WTC11 (cell line): Measurements from ENCODE around the gene NCKAP5. TPM values are rescaled to one million over a fixed set of nuclear protein-coding genes. Genes with fewer than 3 reads are reported as not detected.

Source experiments
- ATAC-seq: fragments of 200-7000 bp; cut with Tn5 transposase; 2 replicates; pipeline ENCODE4 v1.10.0; 2021; ENCODE audit warnings: mild to moderate bottlenecking, moderate library complexity
- CTCF ChIA-PET: fragments of 300-600 bp; sonication (Branson Sonifier 250); formaldehyde crosslinking; loops from one replicate; lab custom pipeline; 2021; ENCODE audit warnings: antibody characterized with exemption; lab: Charles Lee
- POLR2A ChIA-PET: fragments of 350-600 bp; sonication (Branson Sonifier 250); formaldehyde crosslinking; loops from one replicate; lab custom pipeline; 2021; ENCODE audit warnings: antibody characterized with exemption; lab: Charles Lee
- DNase-seq: peaks from one replicate; pipeline ENCODE4 v3.0.0; 2021; ENCODE audit warnings: low spot score
- H3K27ac Mint-ChIP-seq: 2 replicates; pipeline ENCODE4 v1.8.0; 2021; ENCODE audit warnings: mixed read lengths
- H3K27me3 Mint-ChIP-seq: 2 replicates; pipeline ENCODE4 v1.8.0; 2021; ENCODE audit warnings: low read depth, mild to moderate bottlenecking, moderate library complexity, mixed read lengths
- H3K36me3 Mint-ChIP-seq: 2 replicates; pipeline ENCODE4 v1.8.0; 2021; ENCODE audit warnings: mixed read lengths
- H3K4me1 Mint-ChIP-seq: 2 replicates; pipeline ENCODE4 v1.8.0; 2022; ENCODE audit warnings: mixed read lengths
- H3K4me3 Mint-ChIP-seq: 2 replicates; pipeline ENCODE4 v1.8.0; 2021; ENCODE audit warnings: mild to moderate bottlenecking, moderate library complexity, mixed read lengths
- H3K9me3 Mint-ChIP-seq: 2 replicates; pipeline ENCODE4 v1.8.0; 2021; ENCODE audit warnings: mixed read lengths
- CREB1 ChIP-seq: sonication (generic); formaldehyde crosslinking; IDR thresholded peaks from 2 replicates; pipeline ENCODE4 v1.8.0; 2023; ENCODE audit warnings: mild to moderate bottlenecking, missing genetic modification reagents
- CREM ChIP-seq: sonication (generic); formaldehyde crosslinking; IDR thresholded peaks from 2 replicates; pipeline ENCODE4 v1.8.1; 2022; ENCODE audit warnings: mild to moderate bottlenecking, missing genetic modification reagents, moderate library complexity
- ELF4 ChIP-seq: sonication (generic); formaldehyde crosslinking; IDR thresholded peaks from 2 replicates; pipeline ENCODE4 v1.8.1; 2022; ENCODE audit warnings: low read depth, mild to moderate bottlenecking, moderate library complexity, missing genetic modification reagents
- EMX1 ChIP-seq: fragments of 250-450 bp; sonication (Bioruptor Pico); IDR thresholded peaks from 2 replicates; pipeline ENCODE4 v1.8.0; 2021; ENCODE audit warnings: mild to moderate bottlenecking
- FOXP1 ChIP-seq: sonication (generic); formaldehyde crosslinking; IDR thresholded peaks from 2 replicates; pipeline ENCODE4 v1.8.0; 2022; ENCODE audit warnings: missing genetic modification reagents, mild to moderate bottlenecking, moderate library complexity, borderline replicate concordance
- GRHL2 ChIP-seq: fragments of 250-450 bp; sonication (Bioruptor Pico); IDR thresholded peaks from 2 replicates; pipeline ENCODE4 v1.8.0; 2022; ENCODE audit warnings: mild to moderate bottlenecking, moderate library complexity; ENCODE audit not compliant: insufficient replicate concordance, severe bottlenecking
- GTF2I ChIP-seq: fragments of 250-450 bp; sonication (Bioruptor Pico); conservative IDR thresholded peaks from 2 replicates; pipeline ENCODE4 v1.4.0; 2021; ENCODE audit warnings: mild to moderate bottlenecking
- HMGA2 ChIP-seq: fragments of 250-450 bp; sonication (Bioruptor Pico); IDR thresholded peaks from 2 replicates; pipeline ENCODE4 v1.4.0; 2021; ENCODE audit warnings: mild to moderate bottlenecking, moderate library complexity
- JAZF1 ChIP-seq: fragments of 250-450 bp; sonication (Bioruptor Pico); IDR thresholded peaks from 2 replicates; pipeline ENCODE4 v1.9.0; 2021; ENCODE audit warnings: moderate library complexity, mild to moderate bottlenecking, inconsistent platforms
- NFE2L1 ChIP-seq: sonication (generic); formaldehyde crosslinking; IDR thresholded peaks from 2 replicates; pipeline ENCODE4 v1.8.1; 2023; ENCODE audit warnings: missing genetic modification reagents
- NR3C1 ChIP-seq: sonication (generic); formaldehyde crosslinking; conservative IDR thresholded peaks from 2 replicates; pipeline ENCODE4 v1.8.1; 2023; ENCODE audit warnings: low read depth, mild to moderate bottlenecking, missing genetic modification reagents
- RORB ChIP-seq: fragments of 250-450 bp; sonication (Bioruptor Pico); IDR thresholded peaks from 2 replicates; pipeline ENCODE4 v1.9.0; 2021; ENCODE audit warnings: mild to moderate bottlenecking
- SMAD4 ChIP-seq: sonication (generic); formaldehyde crosslinking; IDR thresholded peaks from 2 replicates; pipeline ENCODE4 v1.8.0; 2022; ENCODE audit warnings: mild to moderate bottlenecking, missing genetic modification reagents
- SOX15 ChIP-seq: fragments of 250-450 bp; sonication (Bioruptor Pico); IDR thresholded peaks from 2 replicates; pipeline ENCODE4 v1.9.0; 2021; ENCODE audit warnings: mild to moderate bottlenecking
- SP1 ChIP-seq: sonication (generic); formaldehyde crosslinking; conservative IDR thresholded peaks from 2 replicates; pipeline ENCODE4 v1.8.1; 2022; ENCODE audit warnings: missing genetic modification reagents
- ZNF121 ChIP-seq: sonication (generic); formaldehyde crosslinking; IDR thresholded peaks from 2 replicates; pipeline ENCODE4 v1.8.0; 2023; ENCODE audit warnings: missing genetic modification reagents
- ZNF138 ChIP-seq: sonication (generic); formaldehyde crosslinking; conservative IDR thresholded peaks from 2 replicates; pipeline ENCODE4 v1.8.1; 2022; ENCODE audit warnings: mild to moderate bottlenecking, moderate library complexity, missing genetic modification reagents
- ZNF232 ChIP-seq: sonication (generic); formaldehyde crosslinking; IDR thresholded peaks from 2 replicates; pipeline ENCODE4 v1.8.0; 2022; ENCODE audit warnings: mild to moderate bottlenecking, missing genetic modification reagents
- ZNF317 ChIP-seq: sonication (generic); formaldehyde crosslinking; IDR thresholded peaks from 2 replicates; pipeline ENCODE4 v1.8.1; 2023; ENCODE audit warnings: low read depth, mild to moderate bottlenecking, moderate library complexity, missing genetic modification reagents, borderline replicate concordance
- ZNF416 ChIP-seq: fragments of 250-450 bp; sonication (Bioruptor Pico); IDR thresholded peaks from 2 replicates; pipeline ENCODE4 v1.9.0; 2021; ENCODE audit warnings: mild to moderate bottlenecking, inconsistent platforms
- total RNA-seq: library from RNA; stranded (reverse); gene quantifications from 3 replicates; pipeline ENCODE4 v1.2.3, GENCODE V29; 2021
- TF ChIP-seq, protein P1 (sequence below): fragments of 250-450 bp; sonication (Bioruptor Pico); IDR thresholded peaks from 2 replicates; pipeline ENCODE4 v1.9.0; 2021; ENCODE audit warnings: moderate library complexity, mild to moderate bottlenecking, inconsistent platforms, borderline replicate concordance
- TF ChIP-seq, protein P2 (sequence below): sonication (generic); formaldehyde crosslinking; IDR thresholded peaks from 2 replicates; pipeline ENCODE4 v1.8.0; 2022; ENCODE audit warnings: mild to moderate bottlenecking, missing genetic modification reagents
- TF ChIP-seq, protein P3 (sequence below): sonication (generic); formaldehyde crosslinking; IDR thresholded peaks from 2 replicates; pipeline ENCODE4 v1.8.1; 2023; ENCODE audit warnings: mild to moderate bottlenecking, missing genetic modification reagents, moderate library complexity
- TF ChIP-seq, protein P4 (sequence below): sonication (generic); formaldehyde crosslinking; IDR thresholded peaks from 2 replicates; pipeline ENCODE4 v1.8.1; 2023; ENCODE audit warnings: mild to moderate bottlenecking, moderate library complexity, missing genetic modification reagents
- TF ChIP-seq, protein P5 (sequence below): sonication (generic); formaldehyde crosslinking; IDR thresholded peaks from 2 replicates; pipeline ENCODE4 v1.8.1; 2022; ENCODE audit warnings: mild to moderate bottlenecking, moderate library complexity, missing genetic modification reagents
- TF ChIP-seq, protein P6 (sequence below): sonication (generic); formaldehyde crosslinking; IDR thresholded peaks from 2 replicates; pipeline ENCODE4 v1.8.0; 2023; ENCODE audit warnings: mild to moderate bottlenecking, missing genetic modification reagents
- TF ChIP-seq, protein P7 (sequence below): sonication (generic); formaldehyde crosslinking; IDR thresholded peaks from 2 replicates; pipeline ENCODE4 v1.8.0; 2022; ENCODE audit warnings: mild to moderate bottlenecking, missing genetic modification reagents

The NCKAP5 gene
- total RNA-seq, 1 experiment from 2014 or later, result 0.55 TPM

DNA sequence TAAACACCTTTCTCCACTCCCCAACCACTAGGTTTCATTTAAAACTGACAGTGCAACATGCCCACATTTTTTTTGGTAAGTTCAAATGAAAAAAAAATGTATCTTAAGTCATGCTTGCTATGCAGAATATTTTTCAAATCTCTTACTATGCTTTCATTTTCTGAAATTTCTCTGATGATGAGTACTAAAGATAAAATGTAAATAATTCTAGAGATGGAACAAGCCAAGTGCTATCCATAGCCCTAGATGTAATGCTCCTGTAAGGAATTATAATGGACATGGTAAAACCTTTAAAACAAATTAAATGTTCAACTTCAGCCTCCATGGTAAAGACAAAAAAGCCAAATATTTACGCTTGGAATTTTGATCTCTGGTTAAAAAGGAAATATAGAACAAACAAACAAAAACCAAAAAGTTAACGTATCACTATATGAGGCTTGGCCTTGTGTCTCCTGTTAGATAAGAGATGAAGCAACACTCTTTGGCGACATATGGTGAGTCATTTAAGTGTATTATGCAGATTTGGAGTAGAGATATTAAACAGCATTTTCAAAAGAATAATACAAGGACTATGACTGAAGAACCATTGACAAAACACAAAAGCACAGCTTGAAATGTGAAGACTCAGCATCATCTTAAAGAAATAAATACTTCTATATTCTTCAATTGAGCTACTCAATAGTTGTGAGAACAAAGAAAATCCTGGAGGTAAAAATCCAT is 506.2 kb downstream of the NCKAP5 start (continued):
- TF ChIP-seq, protein P1, sequence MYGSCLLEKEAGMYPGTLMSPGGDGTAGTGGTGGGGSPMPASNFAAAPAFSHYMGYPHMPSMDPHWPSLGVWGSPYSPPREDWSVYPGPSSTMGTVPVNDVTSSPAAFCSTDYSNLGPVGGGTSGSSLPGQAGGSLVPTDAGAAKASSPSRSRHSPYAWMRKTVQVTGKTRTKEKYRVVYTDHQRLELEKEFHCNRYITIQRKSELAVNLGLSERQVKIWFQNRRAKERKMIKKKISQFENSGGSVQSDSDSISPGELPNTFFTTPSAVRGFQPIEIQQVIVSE, result no peak
- TF ChIP-seq CREM (CRISPR knock-in tag) (no peak), EMX1 (CRISPR knock-in tag) (no peak), NR3C1 (CRISPR knock-in tag) (no peak), ZNF317 (CRISPR knock-in tag) (no peak)
- TF ChIP-seq, protein P2, sequence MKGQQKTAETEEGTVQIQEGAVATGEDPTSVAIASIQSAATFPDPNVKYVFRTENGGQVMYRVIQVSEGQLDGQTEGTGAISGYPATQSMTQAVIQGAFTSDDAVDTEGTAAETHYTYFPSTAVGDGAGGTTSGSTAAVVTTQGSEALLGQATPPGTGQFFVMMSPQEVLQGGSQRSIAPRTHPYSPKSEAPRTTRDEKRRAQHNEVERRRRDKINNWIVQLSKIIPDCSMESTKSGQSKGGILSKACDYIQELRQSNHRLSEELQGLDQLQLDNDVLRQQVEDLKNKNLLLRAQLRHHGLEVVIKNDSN, result no peak

DNA sequence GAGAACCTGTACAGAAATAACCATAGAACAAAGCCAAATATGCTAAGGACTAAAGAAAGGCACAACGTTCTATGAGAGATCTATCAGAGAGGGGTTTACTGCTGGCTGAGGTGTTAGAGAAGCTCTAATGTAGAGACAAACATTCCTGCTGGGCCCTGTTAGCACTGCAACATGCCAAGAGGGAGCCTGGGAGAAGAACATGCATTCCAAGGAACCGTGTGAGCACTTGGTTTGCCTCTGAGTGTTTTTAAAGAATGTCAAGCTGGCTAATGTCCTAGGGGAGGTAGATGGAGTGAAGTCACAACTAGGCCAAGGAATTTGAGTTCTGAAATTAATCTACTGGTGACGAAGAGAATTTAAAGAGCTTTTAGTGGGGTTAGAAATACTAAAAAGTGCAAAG is 514.0 kb downstream of the NCKAP5 start:
- peaks cover 23% of the 10 kb centered on the region for H3K4me1 Mint-ChIP-seq
- no peaks in the 10 kb centered on the region for H3K36me3 Mint-ChIP-seq
- no peak for TF ChIP-seq CREB1
- peak; percentile 13 for DNase-seq
- ChIA-PET CTCF (no interaction called here), POLR2A (no interaction called here)
- H3K27me3 Mint-ChIP-seq, result no peaks in the 10 kb centered on the region
- ATAC-seq, result peak; percentile 84
- H3K9me3 Mint-ChIP-seq, result no peaks in the 10 kb centered on the region
- no peak overlapping the region for H3K4me3 Mint-ChIP-seq
- H3K27ac Mint-ChIP-seq, result no peak overlapping the region

DNA sequence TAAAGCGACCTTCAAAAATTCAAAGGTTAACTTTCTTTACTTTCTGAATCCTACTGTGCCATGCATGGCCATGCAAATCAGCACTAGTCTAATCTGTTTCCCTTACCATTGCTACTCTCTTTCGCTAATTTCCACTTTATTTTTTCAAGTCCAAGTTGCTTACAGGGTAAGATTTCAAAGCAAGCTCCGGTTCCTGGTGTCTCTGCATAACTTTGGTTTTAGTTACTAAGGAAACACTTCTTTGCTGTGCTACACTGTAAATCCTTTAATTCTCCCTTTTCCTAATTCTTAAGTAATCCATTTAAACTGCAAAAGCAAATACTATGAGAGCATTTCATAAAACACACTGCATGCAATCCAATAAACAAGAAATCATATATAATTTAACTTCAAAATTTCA is 514.7 kb downstream of the NCKAP5 start:
- ATAC-seq, result no peak
- no peaks in the 10 kb centered on the region for H3K36me3 Mint-ChIP-seq
- CTCF ChIA-PET, result no interaction called here

DNA sequence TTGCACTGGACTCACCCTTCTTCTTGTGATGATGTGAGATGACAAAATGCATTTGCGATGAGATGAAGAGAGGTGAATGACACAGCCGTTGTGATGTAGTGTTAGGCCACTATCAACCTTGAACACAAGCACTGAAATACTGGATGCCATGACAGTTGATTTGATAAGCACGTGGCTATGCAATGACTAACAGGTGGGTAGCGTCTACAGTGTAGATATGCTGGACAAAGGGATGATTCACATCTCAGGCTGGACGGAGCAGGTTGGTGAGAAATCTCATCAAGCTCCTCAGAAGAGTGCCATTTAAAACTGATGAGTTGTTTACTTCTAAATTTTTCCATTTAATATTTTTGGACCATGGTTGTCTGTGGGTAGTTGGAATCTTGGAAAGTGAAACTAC is 522.5 kb downstream of the NCKAP5 start:
- TF ChIP-seq, protein P3, sequence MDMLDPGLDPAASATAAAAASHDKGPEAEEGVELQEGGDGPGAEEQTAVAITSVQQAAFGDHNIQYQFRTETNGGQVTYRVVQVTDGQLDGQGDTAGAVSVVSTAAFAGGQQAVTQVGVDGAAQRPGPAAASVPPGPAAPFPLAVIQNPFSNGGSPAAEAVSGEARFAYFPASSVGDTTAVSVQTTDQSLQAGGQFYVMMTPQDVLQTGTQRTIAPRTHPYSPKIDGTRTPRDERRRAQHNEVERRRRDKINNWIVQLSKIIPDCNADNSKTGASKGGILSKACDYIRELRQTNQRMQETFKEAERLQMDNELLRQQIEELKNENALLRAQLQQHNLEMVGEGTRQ (CRISPR knock-in tag), result no peak
- TF ChIP-seq, protein P4, sequence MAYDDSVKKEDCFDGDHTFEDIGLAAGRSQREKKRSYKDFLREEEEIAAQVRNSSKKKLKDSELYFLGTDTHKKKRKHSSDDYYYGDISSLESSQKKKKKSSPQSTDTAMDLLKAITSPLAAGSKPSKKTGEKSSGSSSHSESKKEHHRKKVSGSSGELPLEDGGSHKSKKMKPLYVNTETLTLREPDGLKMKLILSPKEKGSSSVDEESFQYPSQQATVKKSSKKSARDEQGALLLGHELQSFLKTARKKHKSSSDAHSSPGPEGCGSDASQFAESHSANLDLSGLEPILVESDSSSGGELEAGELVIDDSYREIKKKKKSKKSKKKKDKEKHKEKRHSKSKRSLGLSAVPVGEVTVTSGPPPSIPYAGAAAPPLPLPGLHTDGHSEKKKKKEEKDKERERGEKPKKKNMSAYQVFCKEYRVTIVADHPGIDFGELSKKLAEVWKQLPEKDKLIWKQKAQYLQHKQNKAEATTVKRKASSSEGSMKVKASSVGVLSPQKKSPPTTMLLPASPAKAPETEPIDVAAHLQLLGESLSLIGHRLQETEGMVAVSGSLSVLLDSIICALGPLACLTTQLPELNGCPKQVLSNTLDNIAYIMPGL (CRISPR knock-in tag), result no peak
- TF ChIP-seq ZNF416 (CRISPR knock-in tag) (no peak), SOX15 (no peak), ZNF121 (CRISPR knock-in tag) (no peak), GTF2I (CRISPR knock-in tag) (no peak), ZNF138 (CRISPR knock-in tag) (no peak), ELF4 (CRISPR knock-in tag) (no peak), ZNF232 (CRISPR knock-in tag) (no peak), SP1 (no peak), FOXP1 (no peak), GRHL2 (CRISPR knock-in tag) (no peak)
- TF ChIP-seq, protein P5, sequence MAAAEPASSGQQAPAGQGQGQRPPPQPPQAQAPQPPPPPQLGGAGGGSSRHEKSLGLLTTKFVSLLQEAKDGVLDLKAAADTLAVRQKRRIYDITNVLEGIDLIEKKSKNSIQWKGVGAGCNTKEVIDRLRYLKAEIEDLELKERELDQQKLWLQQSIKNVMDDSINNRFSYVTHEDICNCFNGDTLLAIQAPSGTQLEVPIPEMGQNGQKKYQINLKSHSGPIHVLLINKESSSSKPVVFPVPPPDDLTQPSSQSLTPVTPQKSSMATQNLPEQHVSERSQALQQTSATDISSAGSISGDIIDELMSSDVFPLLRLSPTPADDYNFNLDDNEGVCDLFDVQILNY (CRISPR knock-in tag), result no peak
- TF ChIP-seq, protein P6, sequence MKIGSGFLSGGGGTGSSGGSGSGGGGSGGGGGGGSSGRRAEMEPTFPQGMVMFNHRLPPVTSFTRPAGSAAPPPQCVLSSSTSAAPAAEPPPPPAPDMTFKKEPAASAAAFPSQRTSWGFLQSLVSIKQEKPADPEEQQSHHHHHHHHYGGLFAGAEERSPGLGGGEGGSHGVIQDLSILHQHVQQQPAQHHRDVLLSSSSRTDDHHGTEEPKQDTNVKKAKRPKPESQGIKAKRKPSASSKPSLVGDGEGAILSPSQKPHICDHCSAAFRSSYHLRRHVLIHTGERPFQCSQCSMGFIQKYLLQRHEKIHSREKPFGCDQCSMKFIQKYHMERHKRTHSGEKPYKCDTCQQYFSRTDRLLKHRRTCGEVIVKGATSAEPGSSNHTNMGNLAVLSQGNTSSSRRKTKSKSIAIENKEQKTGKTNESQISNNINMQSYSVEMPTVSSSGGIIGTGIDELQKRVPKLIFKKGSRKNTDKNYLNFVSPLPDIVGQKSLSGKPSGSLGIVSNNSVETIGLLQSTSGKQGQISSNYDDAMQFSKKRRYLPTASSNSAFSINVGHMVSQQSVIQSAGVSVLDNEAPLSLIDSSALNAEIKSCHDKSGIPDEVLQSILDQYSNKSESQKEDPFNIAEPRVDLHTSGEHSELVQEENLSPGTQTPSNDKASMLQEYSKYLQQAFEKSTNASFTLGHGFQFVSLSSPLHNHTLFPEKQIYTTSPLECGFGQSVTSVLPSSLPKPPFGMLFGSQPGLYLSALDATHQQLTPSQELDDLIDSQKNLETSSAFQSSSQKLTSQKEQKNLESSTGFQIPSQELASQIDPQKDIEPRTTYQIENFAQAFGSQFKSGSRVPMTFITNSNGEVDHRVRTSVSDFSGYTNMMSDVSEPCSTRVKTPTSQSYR (CRISPR knock-in tag), result no peak
- no peak for ATAC-seq
- CTCF ChIA-PET, result no interaction called here
- Mint-ChIP-seq H3K4me1 (peaks cover 6% of the 10 kb centered on the region), H3K27ac (no peak overlapping the region), H3K4me3 (no peak overlapping the region), H3K9me3 (no peaks in the 10 kb centered on the region), H3K27me3 (no peaks in the 10 kb centered on the region), H3K36me3 (no peaks in the 10 kb centered on the region)
- no peak for DNase-seq
- POLR2A ChIA-PET, result no interaction called here

More for the DNA sequence above, 514.7 kb downstream of the NCKAP5 start:
- Mint-ChIP-seq H3K9me3 (no peaks in the 10 kb centered on the region), H3K27ac (no peak overlapping the region), H3K4me3 (no peak overlapping the region), H3K27me3 (no peaks in the 10 kb centered on the region), H3K4me1 (peaks cover 23% of the 10 kb centered on the region)
- TF ChIP-seq NFE2L1 (CRISPR knock-in tag), result no peak
- TF ChIP-seq GRHL2 (CRISPR knock-in tag), result no peak
- TF ChIP-seq JAZF1 (CRISPR knock-in tag), result no peak
- no peak for TF ChIP-seq ZNF317 (CRISPR knock-in tag)
- no peak for TF ChIP-seq SMAD4 (CRISPR knock-in tag)
- no peak for TF ChIP-seq HMGA2
- TF ChIP-seq RORB (CRISPR knock-in tag), result no peak
- TF ChIP-seq, protein P7, sequence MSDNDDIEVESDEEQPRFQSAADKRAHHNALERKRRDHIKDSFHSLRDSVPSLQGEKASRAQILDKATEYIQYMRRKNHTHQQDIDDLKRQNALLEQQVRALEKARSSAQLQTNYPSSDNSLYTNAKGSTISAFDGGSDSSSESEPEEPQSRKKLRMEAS, result no peak
- DNase-seq, result no peak
- POLR2A ChIA-PET, result no interaction called here
